HepG2 (cell line): ENCODE results near the gene PSG6. TPM values are rescaled to one million over a fixed set of nuclear protein-coding genes. Genes with fewer than 3 reads are reported as not detected.
"Not testable (repeated sequence)": the region's sequence is repeated elsewhere in the genome, so short reads cannot be mapped to it uniquely, and the experiment has no call there.

Source experiments
- ATAC-seq: fragments of 200-7000 bp; cut with Tn5 transposase; 3 replicates; pipeline ENCODE4 v1.9.1; 2020; ENCODE audit warnings: mild to moderate bottlenecking, moderate library complexity
- BruUV-seq: library from RNA; stranded (reverse); fragments of 400-500 nt; replicated peaks from 2 replicates; lab custom pipeline; 2021; lab: Mats Ljungman, UMichigan
- CTCF ChIA-PET: fragments of 300-600 bp; formaldehyde crosslinking; extraction: SDS; loops from one replicate; lab custom pipeline; 2021; ENCODE audit warnings: low total read pairs, inconsistent platforms, low intra/inter-chr PET ratio; lab: Yijun Ruan, JAX
- POLR2A ChIA-PET: fragments of 350-600 bp; sonication (Branson Sonifier 250); formaldehyde crosslinking; loops from one replicate; lab custom pipeline; 2020; ENCODE audit warnings: antibody characterized with exemption, inconsistent platforms; lab: Yijun Ruan, JAX
- DNase-seq: peaks from one replicate; pipeline ENCODE4 v3.0.0-alpha.2; 2015; ENCODE audit warnings: low spot score
- FAIRE-seq: peaks from 3 replicates; lab custom pipeline; 2011; peaks lifted over from hg19 to GRCh38; lab: Jason Lieb, UNC
- H2AFZ ChIP-seq: one replicate; pipeline ENCODE4 v1.6.1; 2011; ENCODE audit warnings: low read length, inconsistent platforms
- H3K27ac ChIP-seq: fragments of 300-600 bp; 3 replicates; pipeline ENCODE4 v1.8.0; 2011; ENCODE audit warnings: mixed run types, mild to moderate bottlenecking, mixed read lengths, low read length, inconsistent platforms; ENCODE audit not compliant: insufficient read depth; ENCODE audit errors: extremely low read length
- H3K27me3 ChIP-seq, 2 experiments: fragments of 200-600 bp in 1 of 2; 2 replicates in 1 of 2; 3 replicates in 1 of 2; pipeline versions ENCODE4 v1.6.0 to v1.8.0; 2011; ENCODE audit warnings: low read length in 2 of 2, mild to moderate bottlenecking in 2 of 2, moderate library complexity in 2 of 2, inconsistent platforms in 1 of 2; ENCODE audit not compliant: insufficient read depth in 2 of 2, control insufficient read depth in 1 of 2
- H3K36me3 ChIP-seq, 2 experiments: fragments of 200-600 bp in 1 of 2; replicated peaks in 1 of 2; 2 replicates in 1 of 2; 3 replicates in 1 of 2; pipeline versions ENCODE4 v1.5.1 to v1.8.0; 2011; ENCODE audit warnings: low read length in 2 of 2, inconsistent platforms in 1 of 2; ENCODE audit not compliant: insufficient read depth in 2 of 2, control insufficient read depth in 1 of 2
- H3K4me1 ChIP-seq: 2 replicates; pipeline ENCODE4 v1.5.1; 2012; ENCODE audit warnings: low read length, inconsistent platforms; ENCODE audit not compliant: insufficient read depth
- H3K4me2 ChIP-seq: 2 replicates; pipeline ENCODE4 v1.6.0; 2011; ENCODE audit warnings: low read depth, low read length, inconsistent platforms
- H3K4me3 ChIP-seq, 3 experiments: fragments of 200-600 bp in 1 of 3; sonication (generic), shearing (Covaris generic) in 1 of 3; replicated peaks in 1 of 3; 2 replicates each; pipeline ENCODE4 v1.5.1; 2011 to 2016; ENCODE audit warnings: low read length in 3 of 3, inconsistent platforms in 2 of 3, low read depth in 2 of 3, mild to moderate bottlenecking in 2 of 3, control low read depth in 1 of 3, mixed read lengths in 1 of 3; ENCODE audit not compliant: insufficient read depth in 1 of 3
- H3K79me2 ChIP-seq: one replicate; pipeline ENCODE4 v1.6.1; 2011; ENCODE audit warnings: low read length, inconsistent platforms; ENCODE audit not compliant: insufficient read depth
- H3K9ac ChIP-seq: 2 replicates; pipeline ENCODE4 v1.6.0; 2011; ENCODE audit warnings: mild to moderate bottlenecking, low read depth, low read length, inconsistent platforms; ENCODE audit not compliant: insufficient read depth
- H3K9me3 ChIP-seq: 2 replicates; pipeline ENCODE4 v1.5.1; 2012; ENCODE audit warnings: mild to moderate bottlenecking, low read length
- H4K20me1 ChIP-seq: 2 replicates; pipeline ENCODE4 v1.6.0; 2011; ENCODE audit warnings: inconsistent platforms, mild to moderate bottlenecking, low read length, moderate library complexity; ENCODE audit not compliant: insufficient read depth
- CTCF ChIP-seq: sonication (generic); formaldehyde crosslinking; IDR thresholded peaks from 2 replicates; pipeline ENCODE4 v1.5.0; 2020; ENCODE audit warnings: mild to moderate bottlenecking, missing genetic modification reagents, moderate library complexity
- ZHX1 ChIP-seq: sonication (generic); formaldehyde crosslinking; IDR thresholded peaks from 2 replicates; pipeline ENCODE4 v1.8.1; 2022; ENCODE audit warnings: low read depth, mild to moderate bottlenecking, missing genetic modification reagents
- WGBS: methylation state at CpG from one replicate; pipeline ENCODE4 v1.1.6; 2017; ENCODE audit warnings: low lambda C conversion rate; 5-methylcytosine and 5-hydroxymethylcytosine counted together
- in situ Hi-C: cut with HindIII; loops from 2 replicates; pipeline ENCODE4 v1.10.0; 2017; ENCODE audit warnings: low pct_unique_long_range_greater_than_20kb; ENCODE audit not compliant: extremely low pct_ligation_motif_present
- intact Hi-C: fragments of 100-400 bp; cut with micrococcal nuclease; formaldehyde crosslinking; loops from one replicate; pipeline ENCODE4 v1.10.0; 2022; ENCODE audit not compliant: unreplicated experiment
- polyA plus RNA-seq, 8 experiments: library from polyadenylated mRNA; depleted of rRNA in 3 of 8; stranded (reverse) in 7 of 8; unstranded in 1 of 8; fragments of >200 nt; fragmentation: Illumina TruSeq in 4 of 8; extraction: Trizol in 4 of 8; gene quantifications; 2 replicates each; pipeline versions ENCODE4 v1.2.1 to v1.2.3, GENCODE V29; 2011 to 2016; ENCODE audit warnings: low read depth in 4 of 8, missing spikeins in 1 of 8, mixed read lengths in 1 of 8; ENCODE audit not compliant: insufficient read depth in 1 of 8
- total RNA-seq, 5 experiments: library from RNA; depleted of rRNA; stranded (reverse); fragments of >200 nt; fragmentation: Illumina TruSeq; extraction: Trizol; gene quantifications; 2 replicates each; pipeline ENCODE4 v1.2.3, GENCODE V29; 2016; ENCODE audit warnings: low read depth in 1 of 5

The PSG6 gene
- total and polyA plus RNA-seq, 2 of the 13 experiments (the other 11 are each of a cell fraction or from before 2014, with no cell fraction given), result not detected

- ATAC-seq, H3K27me3 ChIP-seq, FAIRE-seq, H2AFZ ChIP-seq, H3K4me1 ChIP-seq, H3K27ac ChIP-seq, H3K4me2 ChIP-seq, DNase-seq, intact Hi-C loops, H3K4me3 ChIP-seq, H3K36me3 ChIP-seq, H3K9me3 ChIP-seq, CTCF ChIA-PET, BruUV-seq, H4K20me1 ChIP-seq, POLR2A ChIA-PET, H3K9ac ChIP-seq, in situ Hi-C loops, H3K79me2 ChIP-seq: not testable (repeated sequence)
- 9% methylated on average over 4 of the region's 4 CpGs for WGBS
These were observed 34.4 kb upstream of the PSG6 start for GRCh38 chr19:42952126-42952525.

GRCh38 chr19:42951476-42951875 lies 33.8 kb upstream of the PSG6 start:
- H2AFZ ChIP-seq, H3K4me2 ChIP-seq, ATAC-seq, H3K4me3 ChIP-seq, H3K36me3 ChIP-seq, H3K27ac ChIP-seq, FAIRE-seq, H3K9me3 ChIP-seq, DNase-seq, in situ Hi-C loops, H3K79me2 ChIP-seq, H4K20me1 ChIP-seq, H3K27me3 ChIP-seq, BruUV-seq, intact Hi-C loops, H3K4me1 ChIP-seq, POLR2A ChIA-PET, H3K9ac ChIP-seq, CTCF ChIA-PET: not testable (repeated sequence)
- 23% methylated on average over 2 of the region's 2 CpGs for WGBS

GRCh38 chr19:42942187-42942789 lies 24.6 kb upstream of the PSG6 start:
- ATAC-seq (no peak), FAIRE-seq (no peak), DNase-seq (peak; percentile 6)
- TF ChIP-seq ZHX1 (CRISPR knock-in tag) (no peak), CTCF (CRISPR knock-in tag) (peak; percentile 50)
- Histone ChIP-seq H3K4me1 (no peaks in the 10 kb centered on the region), H3K27me3 (no peaks in the 10 kb centered on the region), H3K4me2 (no peak overlapping the region), H4K20me1 (no peaks in the 10 kb centered on the region), H3K9ac (no peak overlapping the region), H3K36me3 (no peaks in the 10 kb centered on the region), H3K4me3 (no peak overlapping the region), H2AFZ (no peak overlapping the region), H3K27ac (no peak overlapping the region), H3K9me3 (no peaks in the 10 kb centered on the region), H3K79me2 (no peaks in the 10 kb centered on the region)
- no TSS peak for BruUV-seq
- in situ Hi-C loops, result no loop called here
- ChIA-PET POLR2A (no interaction called here), CTCF (no interaction called here)
- WGBS, result 3% methylated on average over 13 of the region's 13 CpGs
- intact Hi-C loops, result no loop called here
